IPS DF 6.9 (cell line): ENCODE results near the gene CYRIA.

ENCODE experiments used
- DNase-seq: peaks from one replicate; pipeline ENCODE4 v3.0.0-alpha.2; 2013; ENCODE audit warnings: low read depth, low spot score
- H3K27ac ChIP-seq: one replicate; pipeline ENCODE4 v1.5.1; 2013; ENCODE audit warnings: low read length, control low read depth
- H3K27me3 ChIP-seq: 2 replicates; pipeline ENCODE4 v1.6.1; 2013; ENCODE audit warnings: mild to moderate bottlenecking, low read length; ENCODE audit not compliant: control insufficient read depth, insufficient read depth
- H3K36me3 ChIP-seq: 2 replicates; pipeline ENCODE4 v1.6.1; 2013; ENCODE audit warnings: low read length; ENCODE audit not compliant: control insufficient read depth, insufficient read depth
- H3K4me1 ChIP-seq: 2 replicates; pipeline ENCODE4 v1.6.1; 2013; ENCODE audit warnings: low read length; ENCODE audit not compliant: control insufficient read depth, insufficient read depth
- H3K4me3 ChIP-seq: 2 replicates; pipeline ENCODE4 v1.5.1; 2013; ENCODE audit warnings: mild to moderate bottlenecking, low read length
- H3K9me3 ChIP-seq: 2 replicates; pipeline ENCODE4 v1.6.1; 2013; ENCODE audit warnings: low read length, inconsistent platforms; ENCODE audit not compliant: control insufficient read depth, insufficient read depth
- WGBS: extraction: QIAGEN DNeasy Blood & Tissue Kit; methylation state at CpG from one replicate; pipeline ENCODE4 v1.1.7; 2013; ENCODE audit warnings: mixed read lengths, missing lambda C conversion rate; ENCODE audit not compliant: insufficient read length, insufficient coverage; 5-methylcytosine and 5-hydroxymethylcytosine counted together

Gene CYRIA

DNA sequence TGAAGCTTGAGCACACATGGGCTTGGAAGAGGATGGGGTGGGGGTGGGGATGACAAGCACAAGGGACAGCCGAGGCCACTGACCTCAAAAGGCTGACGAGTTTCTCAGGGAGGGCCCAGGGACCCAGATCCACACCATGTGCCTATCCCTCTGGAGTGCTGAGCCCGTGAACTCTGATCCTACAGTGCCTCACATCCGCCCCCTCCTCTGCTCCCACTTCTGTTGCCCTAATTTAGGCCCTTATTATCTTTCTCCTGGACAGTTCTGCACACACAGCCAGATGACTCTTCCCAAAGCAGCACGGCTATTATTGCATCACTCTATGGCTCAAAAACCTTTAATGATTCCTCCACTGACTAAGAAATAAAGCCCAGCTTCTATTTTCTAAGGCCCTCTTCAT is 24.8 kb downstream of the CYRIA start:
- H3K36me3 ChIP-seq: no peaks in the 10 kb centered on the region
- H3K9me3 ChIP-seq: no peaks in the 10 kb centered on the region
- DNase-seq: no peak
- no peaks in the 10 kb centered on the region for H3K27me3 ChIP-seq
- WGBS: no CpG with 5 or more reads among the region's 5 CpGs
- H3K4me3 ChIP-seq: no peak overlapping the region
- no peaks in the 10 kb centered on the region; the same call in 1 of the 2 replicates for H3K4me1 ChIP-seq
- no peak overlapping the region for H3K27ac ChIP-seq

DNA sequence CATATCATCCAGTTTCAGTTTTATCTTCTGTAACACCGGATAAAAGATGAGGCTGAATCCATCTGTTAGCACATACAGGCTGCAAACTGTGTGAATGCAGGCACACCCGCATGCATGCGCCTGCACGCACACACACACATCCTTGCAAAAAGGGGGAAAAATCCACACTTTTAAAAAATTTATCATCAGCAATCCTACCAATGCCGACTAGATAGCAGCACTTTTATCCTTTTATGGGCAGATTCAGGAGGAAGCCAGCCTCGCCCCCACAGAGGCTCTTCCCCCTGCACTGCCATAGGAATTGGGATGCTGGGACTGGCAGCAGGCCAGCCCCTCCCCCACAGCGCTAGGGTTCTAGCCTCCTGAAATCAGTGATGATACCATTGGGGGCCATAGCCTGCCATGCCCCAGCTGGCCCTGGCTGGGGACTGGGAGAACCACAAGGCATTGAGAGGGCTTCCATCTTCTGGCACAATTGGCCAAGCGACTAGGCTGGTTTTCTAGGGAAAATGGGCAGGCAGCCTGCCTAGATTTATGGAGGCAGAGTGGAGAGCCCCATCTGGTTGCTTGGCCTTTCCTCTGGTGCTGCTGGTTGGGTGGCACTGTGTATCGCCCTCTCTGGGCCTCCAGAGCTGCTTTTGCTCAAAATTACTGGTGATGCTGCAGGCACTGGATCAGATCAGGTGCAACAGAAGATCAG is 25.5 kb downstream of the CYRIA start:
- Histone ChIP-seq H3K27me3 (no peaks in the 10 kb centered on the region), H3K4me1 (no peaks in the 10 kb centered on the region; the same call in 1 of the 2 replicates), H3K27ac (no peak overlapping the region), H3K4me3 (no peak overlapping the region), H3K36me3 (no peaks in the 10 kb centered on the region), H3K9me3 (no peaks in the 10 kb centered on the region)
- WGBS: no CpG with 5 or more reads among the region's 9 CpGs
- DNase-seq: no peak

GRCh38 chr2:16639431-16639830 is 26.2 kb downstream of the CYRIA start:
- Histone ChIP-seq H3K4me1 (no peaks in the 10 kb centered on the region; the same call in 1 of the 2 replicates), H3K9me3 (no peaks in the 10 kb centered on the region), H3K27me3 (no peaks in the 10 kb centered on the region), H3K4me3 (no peak overlapping the region), H3K27ac (no peak overlapping the region), H3K36me3 (no peaks in the 10 kb centered on the region)
- no peak for DNase-seq
- WGBS: no CpG with 5 or more reads among the region's 2 CpGs

- no peak overlapping the region for H3K27ac ChIP-seq
- WGBS: no CpG with 5 or more reads among the region's 8 CpGs
- H3K4me3 ChIP-seq: no peak overlapping the region
- H3K27me3 ChIP-seq: no peaks in the 10 kb centered on the region
- no peak for DNase-seq
- no peaks in the 10 kb centered on the region for H3K36me3 ChIP-seq
- no peaks in the 10 kb centered on the region; the same call in 1 of the 2 replicates for H3K4me1 ChIP-seq
- H3K9me3 ChIP-seq: no peaks in the 10 kb centered on the region
Observed at GRCh38 chr2:16638946-16639345, 26.7 kb downstream of the CYRIA start.

DNA sequence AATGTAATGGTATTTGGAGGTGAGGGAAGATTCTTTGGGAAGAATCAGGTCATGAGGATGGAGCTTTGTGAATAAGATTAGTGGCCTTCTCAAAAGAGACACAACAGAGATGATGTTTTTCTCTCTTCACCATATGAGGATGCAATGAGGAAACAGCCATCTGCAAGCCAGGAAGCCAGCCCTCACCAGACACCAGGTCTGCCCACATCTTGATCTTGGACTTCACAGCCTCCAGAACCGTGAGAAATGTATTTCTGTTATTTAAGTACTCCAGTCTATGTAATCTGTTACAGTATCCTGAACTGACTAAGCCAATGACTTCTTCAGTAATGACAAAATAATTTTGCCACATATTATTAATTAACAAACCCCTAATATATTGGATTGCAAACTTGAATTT is 28.3 kb downstream of the CYRIA start:
- no peaks in the 10 kb centered on the region for H3K27me3 ChIP-seq
- no peak for DNase-seq
- H3K9me3 ChIP-seq: no peaks in the 10 kb centered on the region
- no peaks in the 10 kb centered on the region for H3K36me3 ChIP-seq
- no CpG with 5 or more reads among the region's 1 CpG for WGBS
- H3K4me1 ChIP-seq: peaks cover 3% of the 10 kb centered on the region
- no peak overlapping the region for H3K27ac ChIP-seq
- no peak overlapping the region for H3K4me3 ChIP-seq

DNA sequence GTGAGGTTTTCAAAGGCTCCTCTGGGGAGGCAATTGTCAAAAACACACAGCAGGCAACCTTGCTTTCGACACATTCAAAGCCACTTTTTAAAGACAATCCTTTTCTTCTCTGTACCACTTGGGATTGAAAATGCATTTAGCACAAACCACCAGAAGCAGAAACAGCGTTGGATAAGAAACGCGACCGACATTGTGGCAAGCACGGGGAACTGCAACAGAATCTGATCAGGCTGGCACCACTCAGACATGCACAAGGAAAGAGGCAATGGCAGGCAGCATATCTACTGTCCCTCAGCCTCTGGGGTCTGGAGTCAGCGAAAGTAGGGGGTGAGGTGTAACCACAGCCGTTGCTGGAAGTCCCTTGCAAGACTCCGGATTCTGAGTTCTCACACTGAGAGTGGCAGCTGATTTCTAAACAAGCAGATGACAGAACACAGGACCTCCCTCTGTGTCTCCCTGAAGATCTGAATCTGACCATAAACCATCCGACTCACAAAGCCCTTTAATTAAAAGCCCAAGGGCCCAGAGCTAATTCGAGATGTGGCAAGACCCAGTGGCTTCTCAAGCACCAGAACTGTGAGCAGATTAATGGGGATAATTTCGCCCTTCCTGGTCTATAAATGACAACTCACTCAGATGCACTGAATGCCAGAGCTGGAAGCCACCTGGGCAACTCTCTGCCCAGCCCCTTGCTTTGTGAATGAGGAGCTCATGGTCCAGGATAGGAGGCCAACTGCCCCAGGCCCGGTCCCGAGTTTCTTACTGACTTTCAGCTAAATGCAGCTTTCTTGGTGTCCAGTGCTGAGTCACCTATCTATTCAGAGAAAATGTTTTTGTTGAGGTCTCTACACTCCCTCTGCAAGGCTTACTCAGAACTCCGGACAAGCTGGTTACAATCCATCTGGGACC is 29.6 kb downstream of the CYRIA start:
- no peaks in the 10 kb centered on the region for H3K36me3 ChIP-seq
- H3K27ac ChIP-seq: no peak overlapping the region
- H3K27me3 ChIP-seq: no peaks in the 10 kb centered on the region
- peaks cover 3% of the 10 kb centered on the region for H3K4me1 ChIP-seq
- no peak overlapping the region for H3K4me3 ChIP-seq
- no peak for DNase-seq
- no peaks in the 10 kb centered on the region for H3K9me3 ChIP-seq
- no CpG with 5 or more reads among the region's 15 CpGs for WGBS

DNA sequence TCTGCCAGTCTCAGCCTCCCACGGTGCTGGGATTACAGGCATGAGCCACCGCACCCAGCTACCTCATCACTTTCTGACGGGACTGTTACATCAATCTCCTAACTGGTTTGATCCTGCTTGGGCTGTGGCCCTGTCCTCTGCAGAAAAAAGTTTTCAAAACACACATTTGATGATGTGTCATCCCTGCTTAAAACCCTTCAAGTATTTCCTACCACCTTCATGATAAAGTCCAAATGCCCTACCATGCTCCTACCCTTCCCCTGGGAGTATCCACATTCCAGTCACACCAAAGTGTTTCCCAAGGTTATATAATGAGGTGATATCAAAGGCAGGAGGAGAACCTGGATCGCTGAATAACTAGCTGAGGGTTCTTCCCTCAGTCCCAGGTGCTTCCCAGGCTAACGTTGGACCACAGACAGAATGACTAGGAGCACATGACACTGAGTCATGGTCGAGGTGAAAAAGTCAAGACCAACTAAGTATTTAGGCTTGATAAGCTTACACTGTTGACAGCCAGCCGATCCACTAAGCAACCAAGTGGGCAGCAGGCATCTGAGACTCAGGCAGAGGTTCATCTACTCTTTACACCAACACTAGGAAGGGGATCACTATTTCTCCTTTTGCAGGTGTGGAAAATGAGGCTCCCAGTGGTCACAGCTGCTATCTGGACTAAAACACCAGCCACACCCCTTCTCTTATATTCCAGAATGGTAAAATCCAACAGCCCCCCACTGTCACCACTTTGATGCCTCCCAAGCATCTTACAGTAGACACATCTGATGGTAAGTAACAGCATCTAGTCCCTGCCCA is 31.8 kb downstream of the CYRIA start:
- Histone ChIP-seq H3K27ac (no peak overlapping the region), H3K27me3 (no peaks in the 10 kb centered on the region), H3K4me1 (peaks cover 4% of the 10 kb centered on the region), H3K36me3 (no peaks in the 10 kb centered on the region), H3K4me3 (no peak overlapping the region), H3K9me3 (no peaks in the 10 kb centered on the region)
- no peak for DNase-seq
- no CpG with 5 or more reads among the region's 7 CpGs for WGBS

DNA sequence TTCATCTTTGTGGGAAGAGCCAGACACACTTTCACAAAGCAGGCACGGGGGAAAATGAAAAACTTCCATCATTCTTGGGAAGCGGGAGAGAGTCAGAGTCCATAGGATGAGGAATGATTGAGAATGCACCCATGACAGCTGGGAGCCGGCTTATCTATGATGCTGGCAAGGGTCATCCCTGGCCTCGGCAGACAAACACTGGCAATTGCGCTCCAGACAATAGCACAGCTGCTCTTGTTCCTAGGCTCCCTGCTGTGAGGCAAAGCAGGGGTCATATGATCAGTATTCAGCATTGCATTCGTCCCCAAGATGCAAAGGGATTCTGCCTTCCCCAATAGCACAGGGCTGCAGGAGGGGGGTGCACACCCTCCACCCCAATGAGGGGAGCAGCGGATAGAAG is 33.0 kb downstream of the CYRIA start:
- no peaks in the 10 kb centered on the region for H3K27me3 ChIP-seq
- DNase-seq: no peak
- H3K9me3 ChIP-seq: no peaks in the 10 kb centered on the region
- H3K27ac ChIP-seq: no peak overlapping the region
- no peaks in the 10 kb centered on the region for H3K36me3 ChIP-seq
- no CpG with 5 or more reads among the region's 7 CpGs for WGBS
- peaks cover 4% of the 10 kb centered on the region for H3K4me1 ChIP-seq
- H3K4me3 ChIP-seq: no peak overlapping the region

DNA sequence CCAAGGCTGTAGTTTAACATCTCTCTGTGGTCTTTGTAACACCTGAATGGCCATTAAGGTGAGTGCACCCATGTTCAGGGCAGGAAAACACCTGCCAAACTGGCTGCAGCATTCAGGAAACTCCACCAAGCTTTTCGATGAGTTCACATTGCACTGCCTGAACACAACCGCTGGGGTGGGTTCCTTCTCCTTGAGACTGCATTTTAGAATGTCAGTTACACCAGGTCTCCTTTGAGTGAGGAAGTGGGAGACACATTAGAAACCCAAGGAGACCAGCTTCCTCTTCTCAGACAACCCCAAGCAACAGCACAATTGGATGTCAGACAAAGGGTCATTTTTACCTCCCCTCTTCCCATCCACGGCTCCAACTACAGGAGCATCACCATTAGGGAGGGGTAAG is 35.2 kb downstream of the CYRIA start:
- Histone ChIP-seq H3K36me3 (no peaks in the 10 kb centered on the region), H3K4me3 (no peak overlapping the region), H3K27me3 (no peaks in the 10 kb centered on the region), H3K4me1 (peaks cover 7% of the 10 kb centered on the region), H3K9me3 (no peaks in the 10 kb centered on the region), H3K27ac (no peak overlapping the region)
- DNase-seq: no peak
- WGBS: no CpG with 5 or more reads among the region's 3 CpGs

DNA sequence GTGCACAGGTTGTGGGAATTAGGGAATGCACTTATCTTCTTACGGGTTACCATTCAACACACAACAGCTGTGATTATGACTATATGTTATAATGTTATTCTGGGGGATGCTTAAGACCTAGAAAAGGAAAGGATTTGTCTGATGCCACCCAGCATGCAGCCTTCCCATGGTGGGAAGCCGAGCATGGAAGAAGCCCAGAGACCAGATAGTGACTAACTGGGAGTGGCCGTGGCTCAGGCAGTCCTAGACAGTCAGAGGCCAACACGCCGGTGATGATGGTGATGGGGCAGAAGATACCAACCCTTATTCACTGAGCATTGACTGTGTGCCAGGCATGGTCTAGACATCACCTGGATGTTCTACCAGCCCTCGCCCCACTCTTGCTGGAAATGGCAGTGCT is 35.9 kb downstream of the CYRIA start:
- no peaks in the 10 kb centered on the region for H3K27me3 ChIP-seq
- WGBS: no CpG with 5 or more reads among the region's 6 CpGs
- H3K4me1 ChIP-seq: peaks cover 10% of the 10 kb centered on the region
- no peaks in the 10 kb centered on the region for H3K9me3 ChIP-seq
- no peaks in the 10 kb centered on the region for H3K36me3 ChIP-seq
- no peak overlapping the region for H3K4me3 ChIP-seq
- H3K27ac ChIP-seq: no peak overlapping the region
- DNase-seq: no peak
